Liver (tissue), 3 donors: Measurements from ENCODE around the gene CD14.
"Not testable (repeated sequence)": the region's sequence is repeated elsewhere in the genome, so short reads cannot be mapped to it uniquely, and the experiment has no call there.

Source experiments
- CTCF ChIP-seq: fragments of 150-350 bp; IDR thresholded peaks from 2 replicates; pipeline ENCODE4 v1.5.1; 2017; ENCODE audit warnings: improper control_type of control experiment, low read depth, low read length; ENCODE audit not compliant: missing input control
- EGR1 ChIP-seq, 2 donors: IDR thresholded peaks; 2 replicates each; pipeline ENCODE4 v1.6.1; 2016 to 2018; ENCODE audit warnings: antibody characterized with exemption in 2 of 2, low read depth in 2 of 2
- FOXA1 ChIP-seq: IDR thresholded peaks from 2 replicates; pipeline ENCODE4 v1.6.1; 2016; ENCODE audit warnings: antibody characterized with exemption
- GABPA ChIP-seq, 2 donors: IDR thresholded peaks in 1 of 2; conservative IDR thresholded peaks in 1 of 2; 2 replicates each; pipeline ENCODE4 v1.6.1; 2016; ENCODE audit warnings: antibody characterized with exemption in 2 of 2, mild to moderate bottlenecking in 1 of 2, moderate library complexity in 1 of 2
- HNF4A ChIP-seq, 2 donors: conservative IDR thresholded peaks; 2 replicates each; pipeline ENCODE4 v1.6.1; 2016; ENCODE audit warnings: antibody characterized with exemption in 2 of 2, mild to moderate bottlenecking in 2 of 2
- JUND ChIP-seq, 2 donors: IDR thresholded peaks; 2 replicates each; pipeline ENCODE4 v1.6.1; 2016; ENCODE audit warnings: antibody characterized with exemption in 2 of 2
- RAD21 ChIP-seq, 2 donors: IDR thresholded peaks; 2 replicates each; pipeline ENCODE4 v1.6.1; 2016; ENCODE audit warnings: antibody characterized with exemption in 2 of 2, mild to moderate bottlenecking in 2 of 2
- REST ChIP-seq: IDR thresholded peaks from 2 replicates; pipeline ENCODE4 v1.6.1; 2016; ENCODE audit warnings: antibody characterized with exemption, mild to moderate bottlenecking
- TAF1 ChIP-seq: conservative IDR thresholded peaks from 2 replicates; pipeline ENCODE4 v1.6.1; 2016; ENCODE audit warnings: antibody characterized with exemption, mild to moderate bottlenecking
- YY1 ChIP-seq: IDR thresholded peaks from 2 replicates; pipeline ENCODE4 v1.6.1; 2016; ENCODE audit warnings: antibody characterized with exemption, mild to moderate bottlenecking
- TF ChIP-seq, protein P1 (sequence below): IDR thresholded peaks from 2 replicates; pipeline ENCODE4 v1.6.1; 2016; ENCODE audit warnings: antibody characterized with exemption
- donor health status: healthy.
- donor health status: healthy.

DNA sequence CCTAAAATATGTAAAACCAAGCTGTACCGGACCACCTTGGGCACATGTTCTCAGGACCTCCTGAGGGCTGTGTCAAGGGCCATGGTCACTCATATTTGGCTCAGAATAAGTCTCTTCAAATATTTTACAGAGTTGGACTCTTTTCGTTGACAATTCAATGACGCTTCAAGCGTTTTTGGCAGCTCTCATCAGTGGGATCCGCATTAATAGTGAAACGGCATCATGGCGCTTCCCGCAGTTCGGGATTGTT lies 5.8 kb upstream of the CD14 start:
- TF ChIP-seq CTCF; RAD21 (IDR thresholded peaks at IDR 0.05); TAF1; FOXA1; HNF4A (conservative IDR thresholded peaks at IDR 0.05); EGR1 (IDR thresholded peaks at IDR 0.05; ENCODE audit: low read depth in 2 of 2); JUND (IDR thresholded peaks at IDR 0.05); REST; GABPA (IDR thresholded peaks at IDR 0.05 in 1 of 2, conservative IDR thresholded peaks at IDR 0.05 in 1 of 2): not testable (repeated sequence)
- TF ChIP-seq YY1: peak; percentile 97
- TF ChIP-seq, protein P1, sequence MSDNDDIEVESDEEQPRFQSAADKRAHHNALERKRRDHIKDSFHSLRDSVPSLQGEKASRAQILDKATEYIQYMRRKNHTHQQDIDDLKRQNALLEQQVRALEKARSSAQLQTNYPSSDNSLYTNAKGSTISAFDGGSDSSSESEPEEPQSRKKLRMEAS: not testable (repeated sequence)
